OCI-LY1 (cell line): ENCODE results near the gene FKBP6.

Experiments used
- EZH2 ChIP-seq: fragments of 200-600 bp; sonication (generic), shearing (Covaris generic); IDR thresholded peaks from 2 replicates; pipeline ENCODE4 v1.8.0; 2017; ENCODE audit warnings: borderline replicate concordance, mixed run types, mild to moderate bottlenecking, antibody characterized with exemption, low read length, moderate library complexity, mixed read lengths
- TF ChIP-seq, protein P1 (sequence below): fragments of 200-600 bp; sonication (generic), shearing (Covaris generic); IDR thresholded peaks from 2 replicates; pipeline ENCODE4 v1.5.1; 2017; ENCODE audit warnings: mild to moderate bottlenecking, antibody characterized with exemption, low read length, moderate library complexity, mixed read lengths

DNA sequence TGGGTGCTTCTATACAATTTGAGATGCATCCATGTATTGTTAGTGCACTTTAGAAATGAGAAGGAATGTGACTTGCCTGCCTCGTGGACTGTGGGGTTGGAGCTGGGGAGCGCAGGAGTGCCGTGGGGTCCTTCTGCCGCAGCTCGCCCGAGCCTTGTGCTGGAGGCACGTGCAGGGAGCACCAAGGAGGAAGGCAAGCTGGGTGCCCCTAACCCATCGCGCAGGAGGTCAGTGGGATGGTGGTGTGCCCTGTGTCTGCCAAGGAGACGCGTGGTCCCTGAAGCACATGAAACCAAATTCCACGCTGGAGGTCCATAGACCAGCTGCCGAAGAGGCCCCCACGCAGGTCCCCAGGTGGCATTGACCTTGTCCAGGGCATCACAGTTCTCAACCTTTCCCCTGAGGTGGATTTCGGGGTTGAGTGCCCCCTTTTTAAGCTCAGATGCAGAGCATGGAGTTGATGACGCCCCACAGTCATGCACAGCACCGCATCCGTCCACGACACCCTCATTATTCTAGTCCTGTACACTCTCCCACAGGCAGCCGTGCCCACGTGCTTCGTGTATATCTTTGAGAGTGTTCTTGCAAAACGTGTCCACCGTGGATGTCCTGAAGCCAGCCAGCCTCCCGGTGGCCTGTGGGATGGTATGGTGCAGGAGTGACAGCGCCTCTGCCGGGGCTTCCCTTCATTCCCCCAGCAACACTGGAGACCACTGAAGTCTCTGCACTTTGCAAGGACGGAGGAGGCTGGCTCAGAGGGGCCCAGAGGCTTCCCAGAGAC lies 35.5 kb downstream of the FKBP6 start:
- TF ChIP-seq, protein P1, sequence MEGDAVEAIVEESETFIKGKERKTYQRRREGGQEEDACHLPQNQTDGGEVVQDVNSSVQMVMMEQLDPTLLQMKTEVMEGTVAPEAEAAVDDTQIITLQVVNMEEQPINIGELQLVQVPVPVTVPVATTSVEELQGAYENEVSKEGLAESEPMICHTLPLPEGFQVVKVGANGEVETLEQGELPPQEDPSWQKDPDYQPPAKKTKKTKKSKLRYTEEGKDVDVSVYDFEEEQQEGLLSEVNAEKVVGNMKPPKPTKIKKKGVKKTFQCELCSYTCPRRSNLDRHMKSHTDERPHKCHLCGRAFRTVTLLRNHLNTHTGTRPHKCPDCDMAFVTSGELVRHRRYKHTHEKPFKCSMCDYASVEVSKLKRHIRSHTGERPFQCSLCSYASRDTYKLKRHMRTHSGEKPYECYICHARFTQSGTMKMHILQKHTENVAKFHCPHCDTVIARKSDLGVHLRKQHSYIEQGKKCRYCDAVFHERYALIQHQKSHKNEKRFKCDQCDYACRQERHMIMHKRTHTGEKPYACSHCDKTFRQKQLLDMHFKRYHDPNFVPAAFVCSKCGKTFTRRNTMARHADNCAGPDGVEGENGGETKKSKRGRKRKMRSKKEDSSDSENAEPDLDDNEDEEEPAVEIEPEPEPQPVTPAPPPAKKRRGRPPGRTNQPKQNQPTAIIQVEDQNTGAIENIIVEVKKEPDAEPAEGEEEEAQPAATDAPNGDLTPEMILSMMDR: no peak
- no peak for TF ChIP-seq EZH2
